ENCODE results near the gene SMIM45.

Gene SMIM45

DNA sequence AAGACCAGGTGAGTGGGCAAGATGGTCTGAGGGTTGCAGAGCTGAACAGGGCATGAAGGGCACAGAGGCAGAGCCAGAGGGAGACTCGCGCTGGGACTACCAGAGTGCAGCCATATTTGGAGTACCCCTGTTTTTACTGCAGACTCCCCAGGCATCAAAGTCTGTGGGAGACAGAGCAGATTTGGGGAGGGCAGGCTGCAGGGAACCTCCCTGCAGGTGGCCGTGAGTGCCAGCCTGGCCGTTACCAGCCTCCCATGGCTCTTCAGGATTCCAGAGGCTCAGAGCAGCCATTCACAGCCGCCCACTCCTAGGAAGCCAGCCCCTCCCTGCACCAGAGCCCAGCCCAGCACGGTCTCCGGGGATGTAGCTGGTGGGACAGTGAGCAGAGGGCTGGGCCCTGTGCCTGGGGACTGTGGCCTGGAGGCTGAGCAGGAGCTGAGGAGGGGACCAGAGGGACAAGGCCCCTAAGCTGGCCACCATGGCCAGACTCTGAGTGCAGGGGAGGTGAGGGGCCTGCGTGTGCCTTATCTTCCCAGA is 17.2 kb downstream of the SMIM45 start, which contains the start of gene SEPTIN3:
Gene SEPTIN3, plus strand, starts transcription at position 334 of the 537 bp plus-strand sequence. CDS start 2,050 bp downstream, outside the sequence.
- TF ChIP-seq ZNF121 (CRISPR knock-in tag; IDR thresholded peaks at IDR 0.05) (0 out of 2 replicates have a peak, but pooled peaks have one; percentile 18), ZNF671 (CRISPR knock-in tag; IDR thresholded peaks at IDR 0.05) (no peak), SMAD4 (CRISPR knock-in tag; IDR thresholded peaks at IDR 0.05) (no peak)
- TF ChIP-seq, protein P1, sequence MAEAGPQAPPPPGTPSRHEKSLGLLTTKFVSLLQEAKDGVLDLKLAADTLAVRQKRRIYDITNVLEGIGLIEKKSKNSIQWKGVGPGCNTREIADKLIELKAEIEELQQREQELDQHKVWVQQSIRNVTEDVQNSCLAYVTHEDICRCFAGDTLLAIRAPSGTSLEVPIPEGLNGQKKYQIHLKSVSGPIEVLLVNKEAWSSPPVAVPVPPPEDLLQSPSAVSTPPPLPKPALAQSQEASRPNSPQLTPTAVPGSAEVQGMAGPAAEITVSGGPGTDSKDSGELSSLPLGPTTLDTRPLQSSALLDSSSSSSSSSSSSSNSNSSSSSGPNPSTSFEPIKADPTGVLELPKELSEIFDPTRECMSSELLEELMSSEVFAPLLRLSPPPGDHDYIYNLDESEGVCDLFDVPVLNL (CRISPR knock-in tag; IDR thresholded peaks at IDR 0.05; ENCODE audit: borderline replicate concordance, low read depth), result no peak
- no peak for DNase-seq (ENCODE audit: low spot score)
- POLR2A ChIA-PET, result interaction anchor here (1.3 kb wide), 1 partner anchor 121 kb away, joined by 4 read pairs; the partner anchor contains the start of gene NDUFA6

DNA sequence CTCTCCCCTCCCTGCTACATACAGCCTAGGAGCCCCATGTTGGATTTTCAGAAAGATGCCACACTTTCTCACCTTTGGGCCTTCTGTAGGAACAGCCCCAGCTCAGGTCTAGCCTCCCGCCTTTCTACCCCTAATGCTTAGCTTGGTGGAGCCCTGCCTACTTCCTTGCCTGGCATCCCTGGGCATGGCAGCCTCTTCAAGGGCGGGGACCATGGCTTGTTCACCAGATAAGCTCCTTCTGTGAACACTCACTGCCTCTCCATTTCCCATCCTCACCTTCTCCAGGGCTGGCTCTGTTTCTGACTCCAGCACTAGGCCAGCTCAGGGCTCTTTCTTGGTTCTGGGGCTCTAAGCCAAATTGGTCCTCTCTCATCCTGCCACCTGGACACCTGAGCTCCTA is 18.7 kb downstream of the SMIM45 start:
- Mint-ChIP-seq H3K27ac (no peak overlapping the region), H3K36me3 (peaks cover 3% of the 10 kb centered on the region), H3K27me3 (ENCODE audit: low read depth) (peaks cover 49% of the 10 kb centered on the region), H3K4me3 (no peak overlapping the region), H3K9me3 (peaks cover 6% of the 10 kb centered on the region), H3K4me1 (peaks cover 11% of the 10 kb centered on the region)
- DNase-seq (ENCODE audit: low spot score) (no peak), ATAC-seq (no peak)
- CTCF ChIA-PET, result interaction anchor here (1.3 to 10.1 kb wide), 3 partner anchors 30 to 141 kb away, joined by 3 to 78 read pairs (median 11); partner anchors contain the start of gene NDUFA6
- no peak for TF ChIP-seq ZNF232 (CRISPR knock-in tag; IDR thresholded peaks at IDR 0.05)
- TF ChIP-seq, protein P2, sequence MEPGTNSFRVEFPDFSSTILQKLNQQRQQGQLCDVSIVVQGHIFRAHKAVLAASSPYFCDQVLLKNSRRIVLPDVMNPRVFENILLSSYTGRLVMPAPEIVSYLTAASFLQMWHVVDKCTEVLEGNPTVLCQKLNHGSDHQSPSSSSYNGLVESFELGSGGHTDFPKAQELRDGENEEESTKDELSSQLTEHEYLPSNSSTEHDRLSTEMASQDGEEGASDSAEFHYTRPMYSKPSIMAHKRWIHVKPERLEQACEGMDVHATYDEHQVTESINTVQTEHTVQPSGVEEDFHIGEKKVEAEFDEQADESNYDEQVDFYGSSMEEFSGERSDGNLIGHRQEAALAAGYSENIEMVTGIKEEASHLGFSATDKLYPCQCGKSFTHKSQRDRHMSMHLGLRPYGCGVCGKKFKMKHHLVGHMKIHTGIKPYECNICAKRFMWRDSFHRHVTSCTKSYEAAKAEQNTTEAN (CRISPR knock-in tag; IDR thresholded peaks at IDR 0.05), result no peak
- no peak for TF ChIP-seq NR1H2 (CRISPR knock-in tag; IDR thresholded peaks at IDR 0.05)
- TF ChIP-seq CREM (CRISPR knock-in tag; IDR thresholded peaks at IDR 0.05), result no peak
- TF ChIP-seq, protein P1 (CRISPR knock-in tag; IDR thresholded peaks at IDR 0.05; ENCODE audit: borderline replicate concordance, low read depth), result no peak
- no peak for TF ChIP-seq KAT7 (CRISPR knock-in tag; IDR thresholded peaks at IDR 0.05; ENCODE audit: borderline replicate concordance)
- no peak for TF ChIP-seq ZNF416 (CRISPR knock-in tag; IDR thresholded peaks at IDR 0.05)
- TF ChIP-seq MYBL2 (CRISPR knock-in tag; IDR thresholded peaks at IDR 0.05), result no peak
- TF ChIP-seq, protein P3, sequence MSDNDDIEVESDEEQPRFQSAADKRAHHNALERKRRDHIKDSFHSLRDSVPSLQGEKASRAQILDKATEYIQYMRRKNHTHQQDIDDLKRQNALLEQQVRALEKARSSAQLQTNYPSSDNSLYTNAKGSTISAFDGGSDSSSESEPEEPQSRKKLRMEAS (CRISPR knock-in tag; IDR thresholded peaks at IDR 0.05), result no peak
- TF ChIP-seq, protein P4, sequence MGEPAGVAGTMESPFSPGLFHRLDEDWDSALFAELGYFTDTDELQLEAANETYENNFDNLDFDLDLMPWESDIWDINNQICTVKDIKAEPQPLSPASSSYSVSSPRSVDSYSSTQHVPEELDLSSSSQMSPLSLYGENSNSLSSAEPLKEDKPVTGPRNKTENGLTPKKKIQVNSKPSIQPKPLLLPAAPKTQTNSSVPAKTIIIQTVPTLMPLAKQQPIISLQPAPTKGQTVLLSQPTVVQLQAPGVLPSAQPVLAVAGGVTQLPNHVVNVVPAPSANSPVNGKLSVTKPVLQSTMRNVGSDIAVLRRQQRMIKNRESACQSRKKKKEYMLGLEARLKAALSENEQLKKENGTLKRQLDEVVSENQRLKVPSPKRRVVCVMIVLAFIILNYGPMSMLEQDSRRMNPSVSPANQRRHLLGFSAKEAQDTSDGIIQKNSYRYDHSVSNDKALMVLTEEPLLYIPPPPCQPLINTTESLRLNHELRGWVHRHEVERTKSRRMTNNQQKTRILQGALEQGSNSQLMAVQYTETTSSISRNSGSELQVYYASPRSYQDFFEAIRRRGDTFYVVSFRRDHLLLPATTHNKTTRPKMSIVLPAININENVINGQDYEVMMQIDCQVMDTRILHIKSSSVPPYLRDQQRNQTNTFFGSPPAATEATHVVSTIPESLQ (CRISPR knock-in tag; IDR thresholded peaks at IDR 0.05), result no peak
- TF ChIP-seq ZNF138 (CRISPR knock-in tag; conservative IDR thresholded peaks at IDR 0.05), result no peak
- TF ChIP-seq, protein P5, sequence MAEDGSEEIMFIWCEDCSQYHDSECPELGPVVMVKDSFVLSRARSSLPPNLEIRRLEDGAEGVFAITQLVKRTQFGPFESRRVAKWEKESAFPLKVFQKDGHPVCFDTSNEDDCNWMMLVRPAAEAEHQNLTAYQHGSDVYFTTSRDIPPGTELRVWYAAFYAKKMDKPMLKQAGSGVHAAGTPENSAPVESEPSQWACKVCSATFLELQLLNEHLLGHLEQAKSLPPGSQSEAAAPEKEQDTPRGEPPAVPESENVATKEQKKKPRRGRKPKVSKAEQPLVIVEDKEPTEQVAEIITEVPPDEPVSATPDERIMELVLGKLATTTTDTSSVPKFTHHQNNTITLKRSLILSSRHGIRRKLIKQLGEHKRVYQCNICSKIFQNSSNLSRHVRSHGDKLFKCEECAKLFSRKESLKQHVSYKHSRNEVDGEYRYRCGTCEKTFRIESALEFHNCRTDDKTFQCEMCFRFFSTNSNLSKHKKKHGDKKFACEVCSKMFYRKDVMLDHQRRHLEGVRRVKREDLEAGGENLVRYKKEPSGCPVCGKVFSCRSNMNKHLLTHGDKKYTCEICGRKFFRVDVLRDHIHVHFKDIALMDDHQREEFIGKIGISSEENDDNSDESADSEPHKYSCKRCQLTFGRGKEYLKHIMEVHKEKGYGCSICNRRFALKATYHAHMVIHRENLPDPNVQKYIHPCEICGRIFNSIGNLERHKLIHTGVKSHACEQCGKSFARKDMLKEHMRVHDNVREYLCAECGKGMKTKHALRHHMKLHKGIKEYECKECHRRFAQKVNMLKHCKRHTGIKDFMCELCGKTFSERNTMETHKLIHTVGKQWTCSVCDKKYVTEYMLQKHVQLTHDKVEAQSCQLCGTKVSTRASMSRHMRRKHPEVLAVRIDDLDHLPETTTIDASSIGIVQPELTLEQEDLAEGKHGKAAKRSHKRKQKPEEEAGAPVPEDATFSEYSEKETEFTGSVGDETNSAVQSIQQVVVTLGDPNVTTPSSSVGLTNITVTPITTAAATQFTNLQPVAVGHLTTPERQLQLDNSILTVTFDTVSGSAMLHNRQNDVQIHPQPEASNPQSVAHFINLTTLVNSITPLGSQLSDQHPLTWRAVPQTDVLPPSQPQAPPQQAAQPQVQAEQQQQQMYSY (CRISPR knock-in tag; IDR thresholded peaks at IDR 0.05), result no peak
- TF ChIP-seq GTF2I (CRISPR knock-in tag; conservative IDR thresholded peaks at IDR 0.05), result no peak
- TF ChIP-seq NFE2L1 (CRISPR knock-in tag; IDR thresholded peaks at IDR 0.05), result no peak
- POLR2A ChIA-PET, result no interaction called here

More for the DNA sequence above, 17.2 kb downstream of the SMIM45 start, which contains the start of gene SEPTIN3:
- Mint-ChIP-seq H3K27ac (no peak within 1 kb of the TSS), H3K36me3 (peaks cover 3% of the 10 kb centered on the region), H3K27me3 (ENCODE audit: low read depth) (peaks cover 37% of the 10 kb centered on the region), H3K4me1 (peaks cover 10% of the 10 kb centered on the region), H3K9me3 (peaks cover 6% of the 10 kb centered on the region), H3K4me3 (no peak within 1 kb of the TSS)
- CTCF ChIA-PET, result interaction anchor here (1.0 to 10.1 kb wide), 6 partner anchors 11 to 272 kb away, joined by 4 to 78 read pairs (median 10); partner anchors contain the start of genes CENPM and NDUFA6
- ATAC-seq, result peak; percentile 40
